Measurements from ENCODE around the gene PTPRG.

The PTPRG gene

DNA sequence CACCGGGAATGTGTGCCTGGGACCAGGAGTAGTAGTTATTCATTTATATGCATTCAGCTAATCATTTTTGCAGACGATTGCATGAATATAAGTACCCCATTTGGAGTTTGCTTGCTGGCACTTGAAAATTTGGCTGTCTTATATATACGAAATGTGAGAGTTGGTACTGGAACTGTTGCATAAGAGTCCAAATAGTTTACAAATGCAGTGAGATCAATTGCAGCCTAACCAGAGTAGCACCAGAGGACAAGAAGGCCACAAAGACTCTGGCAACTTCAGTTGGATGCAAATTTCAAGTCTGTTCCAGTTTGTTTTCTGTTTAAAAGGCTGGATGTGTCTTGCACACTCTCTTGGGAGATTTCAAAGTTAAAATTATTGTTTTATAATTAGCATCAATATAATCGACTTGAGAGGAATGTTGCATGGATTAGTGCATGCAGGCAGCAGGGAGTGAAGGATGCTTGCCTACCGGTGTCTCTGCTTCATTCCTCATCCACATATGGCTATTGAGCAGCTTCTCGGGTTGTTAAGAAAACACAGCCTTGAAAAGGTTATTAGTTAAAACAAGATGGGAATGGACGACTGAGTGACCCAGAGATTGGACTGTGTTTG is 213.0 kb downstream of the PTPRG start:
- DNase-seq, result no peak

- no peak for DNase-seq
Observed at GRCh38 chr3:61776390-61776789, 215.0 kb downstream of the PTPRG start.

DNA sequence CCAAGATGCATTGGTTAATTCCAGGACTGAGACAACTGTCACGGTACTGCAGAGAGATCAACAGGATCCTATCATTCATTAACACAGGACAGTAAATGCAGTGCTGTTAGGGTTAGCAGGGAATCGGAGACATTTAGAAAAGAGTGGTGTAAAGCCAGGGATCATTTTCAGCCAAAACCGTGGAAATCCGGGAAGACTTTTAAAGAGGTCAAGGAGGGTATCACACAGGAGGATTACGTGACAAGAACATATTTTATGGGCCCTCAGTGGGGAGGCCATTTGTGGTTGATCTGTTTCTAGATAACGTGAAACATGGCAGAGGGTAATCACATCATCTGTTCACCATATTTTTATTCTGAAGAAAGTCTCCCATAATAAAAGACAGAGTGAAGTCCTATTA is 216.1 kb downstream of the PTPRG start:
- no peak for DNase-seq

DNA sequence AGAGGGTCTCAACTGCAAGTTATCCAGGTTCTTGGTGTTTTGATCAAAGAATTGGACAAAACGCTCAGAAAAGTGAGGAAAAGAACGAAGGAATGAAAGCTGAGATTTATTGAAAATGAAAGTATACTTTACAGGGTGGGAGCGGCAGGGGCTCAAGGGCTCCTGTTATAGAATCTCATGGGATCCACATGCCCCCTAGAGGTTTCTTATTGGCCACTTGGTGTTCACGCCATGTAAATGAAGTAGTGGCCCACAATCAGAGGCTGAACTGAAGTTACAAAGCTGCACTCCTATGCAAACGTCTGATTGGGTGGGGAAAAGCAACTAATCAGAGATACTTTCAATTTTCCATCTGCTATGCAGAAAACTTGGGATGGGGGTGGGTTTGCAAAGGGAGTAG is 216.7 kb downstream of the PTPRG start:
- DNase-seq, result no peak

DNA sequence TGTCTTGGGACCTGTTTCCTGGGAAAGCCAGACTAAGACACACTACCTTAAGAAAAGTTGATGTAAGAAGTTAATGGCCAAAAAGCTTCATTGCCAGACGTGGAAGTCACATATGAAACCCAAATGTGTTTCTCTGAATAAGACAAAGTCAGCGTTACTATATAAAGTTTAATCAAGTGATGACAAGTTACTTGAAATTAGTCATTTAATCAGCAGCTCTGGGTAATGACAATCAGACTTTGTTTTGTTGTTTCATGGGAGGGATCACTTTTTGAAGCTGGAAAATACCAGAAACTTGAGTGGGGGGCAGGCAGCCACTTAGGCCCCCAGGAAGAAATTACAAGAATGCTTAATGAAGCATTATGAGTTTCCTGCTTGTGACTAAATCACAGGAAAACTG is 218.6 kb downstream of the PTPRG start:
- DNase-seq, result no peak

DNA sequence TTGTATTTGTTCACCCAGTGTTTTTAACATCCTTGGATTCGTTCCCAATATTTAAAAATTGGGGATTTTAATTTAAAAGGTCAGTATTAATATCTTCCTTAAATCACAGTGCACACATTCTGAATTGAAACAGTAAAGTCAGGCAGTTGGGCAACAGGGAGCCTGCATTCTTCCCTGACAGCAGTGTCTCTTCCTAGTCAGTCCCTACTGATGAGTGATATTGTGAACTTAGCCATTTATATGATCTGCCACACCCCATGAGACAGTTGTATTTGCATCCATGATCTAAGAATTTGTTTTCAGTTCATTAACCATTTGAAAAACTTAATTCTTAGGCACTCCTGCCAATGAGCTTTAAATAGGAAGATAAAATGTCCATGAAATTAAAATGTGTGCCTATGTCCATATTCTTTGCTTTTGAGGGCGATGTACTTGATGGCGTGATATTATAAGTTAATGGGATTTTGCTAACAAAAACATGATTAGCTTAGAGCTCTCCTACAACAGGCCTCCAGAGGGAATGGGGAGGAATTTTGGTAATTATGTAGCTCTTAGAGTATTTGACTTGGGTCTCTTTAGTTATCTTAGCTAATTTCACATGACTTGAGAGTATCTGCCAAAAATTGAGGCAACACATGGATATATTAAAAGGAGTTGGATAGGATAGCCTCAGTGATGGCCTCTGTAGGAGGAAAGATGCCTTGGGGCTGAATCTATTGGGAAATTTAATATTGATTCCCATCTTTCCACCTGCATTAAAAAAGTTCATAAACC is 219.3 kb downstream of the PTPRG start:
- no peak for DNase-seq

DNA sequence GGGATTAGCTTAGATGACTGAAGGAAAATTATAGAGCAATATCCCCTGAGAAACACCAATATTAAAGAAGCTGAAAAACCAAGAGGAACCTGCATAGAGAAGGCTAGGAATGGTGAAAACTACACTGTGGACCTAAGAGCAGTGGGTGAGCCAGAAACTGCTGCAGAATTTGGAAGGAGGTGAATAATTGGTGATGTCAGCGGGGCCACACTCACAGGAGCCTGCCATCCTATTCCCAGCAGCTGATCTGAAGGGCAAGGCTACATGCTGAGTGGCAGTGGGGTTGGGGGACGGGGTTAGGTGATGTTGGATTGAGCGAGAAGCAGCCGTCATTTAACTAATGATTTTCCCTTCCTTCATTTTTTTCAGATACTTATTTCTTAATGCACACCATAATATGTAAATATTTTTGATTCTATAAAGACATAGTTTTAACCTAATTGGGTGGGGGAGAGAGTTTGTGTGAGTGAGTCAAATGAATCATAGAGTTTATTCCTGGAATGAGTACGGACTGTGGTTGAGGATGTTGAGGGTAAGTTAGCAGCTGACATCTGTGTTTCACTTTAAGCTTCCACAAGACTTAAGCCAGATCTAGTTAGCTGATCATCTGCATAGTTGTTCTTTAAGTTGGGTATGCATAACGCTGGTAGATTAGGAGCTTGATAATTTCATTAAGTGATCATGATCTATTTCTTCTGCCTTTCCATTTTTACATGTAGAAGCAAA is 222.8 kb downstream of the PTPRG start:
- DNase-seq, result no peak

- no peak for DNase-seq
Observed at GRCh38 chr3:61788623-61789507, 227.5 kb downstream of the PTPRG start.

GRCh38 chr3:61789861-61790260 is 228.5 kb downstream of the PTPRG start:
- DNase-seq, result no peak

- no peak for DNase-seq
Observed at GRCh38 chr3:61790411-61790810, 229.0 kb downstream of the PTPRG start.

- DNase-seq, result no peak
Observed at GRCh38 chr3:61793056-61793455, 231.7 kb downstream of the PTPRG start.

- DNase-seq, result no peak
Observed at GRCh38 chr3:61793521-61793920, 232.2 kb downstream of the PTPRG start.

DNA sequence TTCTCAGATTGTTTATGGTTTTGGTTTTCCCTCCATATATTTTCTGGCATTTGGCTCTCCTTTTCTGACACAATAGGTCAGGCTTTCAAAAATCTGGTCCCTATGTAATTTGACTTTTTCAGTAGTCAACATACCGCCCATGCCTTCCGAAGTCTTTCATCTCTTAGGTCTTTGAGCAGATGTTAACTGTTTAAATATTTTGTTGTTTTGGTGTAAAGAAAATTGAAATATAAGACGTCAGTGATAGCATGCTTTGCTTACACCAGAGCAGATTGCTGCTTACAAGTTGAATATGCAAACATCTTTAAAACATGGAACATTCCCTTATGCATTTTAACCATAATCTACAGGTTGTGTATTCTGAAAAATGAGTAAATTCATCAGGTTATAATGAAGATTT is 233.0 kb downstream of the PTPRG start:
- DNase-seq, result no peak

DNA sequence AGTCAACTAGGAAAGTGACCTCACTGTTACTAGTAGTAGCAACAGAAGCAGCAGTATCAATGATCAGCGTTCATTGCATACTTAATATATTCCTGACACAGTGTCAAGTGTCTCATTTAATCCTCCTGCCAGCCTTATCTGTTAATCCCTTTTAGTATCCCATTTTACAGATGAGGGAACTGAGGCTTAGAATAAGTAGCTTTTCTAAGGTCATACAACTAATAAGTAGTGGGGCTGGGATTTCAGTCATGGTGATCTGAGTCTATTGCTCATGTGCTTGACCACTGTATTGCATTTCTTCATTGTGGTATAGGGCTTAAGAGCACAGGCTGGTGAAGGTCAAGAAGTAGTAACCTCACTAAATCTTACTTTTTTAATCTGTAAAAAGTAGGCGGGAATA is 233.6 kb downstream of the PTPRG start:
- DNase-seq, result no peak

- DNase-seq, result no peak
Observed at GRCh38 chr3:61796088-61796680, 234.8 kb downstream of the PTPRG start.

DNA sequence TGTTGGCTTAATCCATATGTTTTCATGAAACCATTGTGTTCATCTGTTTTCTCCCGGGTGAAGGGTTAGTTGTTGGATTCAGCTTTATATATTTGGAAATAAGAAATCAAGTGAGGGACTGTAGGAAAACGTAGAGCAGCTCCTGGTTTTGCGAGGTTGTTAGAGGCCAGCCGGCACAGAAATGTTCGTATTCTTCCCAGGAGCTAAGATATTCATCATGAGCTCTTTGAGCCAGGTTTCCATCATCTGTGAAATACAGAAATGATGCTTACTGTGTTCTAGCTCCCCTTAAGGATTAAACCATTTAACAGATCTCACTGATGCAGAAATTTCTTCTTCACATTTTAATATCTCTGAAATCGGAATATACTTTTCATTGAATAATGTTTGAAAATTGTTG is 235.5 kb downstream of the PTPRG start:
- DNase-seq, result no peak

- DNase-seq, result no peak
Observed at GRCh38 chr3:61802772-61803171, 241.4 kb downstream of the PTPRG start.

- DNase-seq, result no peak
Observed at GRCh38 chr3:61803983-61804382, 242.6 kb downstream of the PTPRG start.

- DNase-seq, result no peak
Observed at GRCh38 chr3:61804782-61805181, 243.4 kb downstream of the PTPRG start.

GRCh38 chr3:61805510-61806080 is 244.2 kb downstream of the PTPRG start:
- DNase-seq, result no peak

GRCh38 chr3:61806810-61807209 is 245.4 kb downstream of the PTPRG start:
- DNase-seq, result no peak

DNA sequence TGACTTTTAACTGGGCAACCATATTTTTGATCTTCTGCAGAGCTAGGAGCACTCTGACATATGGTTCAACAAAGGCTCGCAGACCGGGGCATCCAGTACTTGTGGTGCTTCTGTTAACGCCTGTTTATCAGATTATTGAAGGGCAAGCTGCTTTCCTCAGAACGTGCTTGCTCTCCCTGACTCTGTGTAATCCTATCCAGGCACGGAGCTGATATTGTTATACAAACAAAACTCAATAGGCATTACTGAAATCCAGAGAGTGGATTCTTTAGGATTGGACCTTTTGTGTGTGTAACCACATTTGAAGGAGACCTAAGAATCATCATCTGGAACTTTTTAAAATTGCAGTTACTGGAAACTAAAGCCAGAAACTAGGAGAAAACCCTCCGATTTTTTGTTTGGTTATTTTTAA is 246.5 kb downstream of the PTPRG start:
- no peak for DNase-seq
